Activated CD4-positive, alpha-beta T cell treated with anti-CD3 and anti-CD28 coated beads, Interleukin-2, Interleukin-4, amounts not matched to agents 100 ng/mL and 50 ng/mL, durations not matched to agents 16 hours and 8 hours (primary cell): ENCODE measurements around the gene AFF3.

Experiments
- DNase-seq: peaks from one replicate; pipeline ENCODE4 v3.0.0-alpha.2; 2020; ENCODE audit warnings: low spot score

The AFF3 gene

GRCh38 chr2:99697811-99698568 lies 444.4 kb downstream of the AFF3 start:
- DNase-seq: no peak

DNA sequence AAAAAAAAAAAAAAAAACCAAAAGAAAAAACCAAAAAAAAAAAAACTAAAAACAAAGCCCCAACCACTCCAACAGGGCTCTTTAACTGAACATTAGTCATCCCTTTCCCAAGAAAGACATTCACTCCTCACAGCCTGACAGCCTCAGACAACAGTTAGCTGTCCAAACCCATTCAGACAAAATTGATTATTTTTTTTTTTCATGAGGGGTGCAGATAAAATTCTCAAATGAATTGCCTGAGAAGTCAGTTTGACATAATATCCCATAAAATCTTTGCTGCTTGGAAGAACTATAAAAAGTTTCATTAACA lies 446.5 kb downstream of the AFF3 start:
- DNase-seq: no peak

GRCh38 chr2:99695130-99695943 lies 447.1 kb downstream of the AFF3 start:
- no peak for DNase-seq

DNA sequence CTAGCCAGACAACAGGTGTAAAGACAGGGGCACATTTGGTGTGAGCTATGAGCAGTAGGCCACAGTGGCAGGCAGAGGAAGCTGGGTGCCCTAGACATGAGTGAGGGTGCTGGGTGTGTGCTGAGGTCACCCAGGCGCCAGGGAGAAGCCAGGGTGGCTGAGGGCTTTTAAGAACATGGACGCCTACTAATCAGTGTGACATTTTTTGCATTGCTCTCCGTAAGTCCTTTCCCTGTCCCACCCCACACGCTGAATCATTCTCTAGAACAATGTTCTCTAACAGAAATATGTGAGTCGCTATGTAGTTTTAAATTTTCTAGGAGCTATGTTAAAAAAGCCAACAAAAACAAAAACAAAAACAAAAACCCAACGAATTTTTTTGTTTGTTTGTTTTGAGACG lies 448.1 kb downstream of the AFF3 start:
- no peak for DNase-seq

DNA sequence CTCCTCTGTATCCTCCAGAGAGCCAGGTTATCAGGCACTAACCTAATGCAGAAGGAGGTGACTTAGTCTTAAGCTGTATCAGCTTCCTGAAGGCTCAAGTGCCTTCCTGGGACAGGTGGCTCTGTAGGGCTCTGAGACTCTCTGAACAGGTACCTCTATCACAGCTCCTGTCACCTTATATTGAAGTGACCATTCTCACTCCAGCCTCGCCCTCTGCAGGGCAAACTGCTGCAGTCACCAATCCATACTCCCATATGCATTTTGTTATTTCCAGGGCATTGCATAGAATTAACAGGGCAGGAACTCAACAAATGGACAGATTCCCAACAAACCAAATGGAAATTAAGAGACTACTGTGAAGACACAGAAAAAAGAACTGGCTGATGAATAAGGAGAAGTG lies 449.6 kb downstream of the AFF3 start:
- no peak for DNase-seq

GRCh38 chr2:99691926-99692325 lies 450.5 kb downstream of the AFF3 start:
- DNase-seq: no peak

- no peak for DNase-seq
Measured at GRCh38 chr2:99689145-99689742, 453.1 kb downstream of the AFF3 start.

DNA sequence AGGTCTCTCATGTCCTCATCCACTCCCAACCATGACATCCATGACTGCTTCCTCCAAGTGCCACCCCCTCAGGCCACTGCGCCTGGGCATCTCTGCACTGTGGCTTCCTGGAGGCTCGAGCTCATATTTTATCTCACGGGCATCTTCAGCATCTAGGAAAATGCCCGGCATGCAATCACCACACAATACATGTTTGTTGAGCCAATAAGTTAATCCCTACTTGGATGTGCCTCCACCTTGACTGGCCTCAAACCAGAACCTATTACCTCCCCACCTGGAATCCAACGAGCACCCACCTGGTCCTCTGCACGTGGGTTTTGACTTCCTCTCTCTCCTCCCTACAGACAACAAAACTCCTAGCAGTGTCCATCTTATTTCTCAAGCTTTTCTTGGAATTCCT lies 453.7 kb downstream of the AFF3 start:
- DNase-seq: no peak

DNA sequence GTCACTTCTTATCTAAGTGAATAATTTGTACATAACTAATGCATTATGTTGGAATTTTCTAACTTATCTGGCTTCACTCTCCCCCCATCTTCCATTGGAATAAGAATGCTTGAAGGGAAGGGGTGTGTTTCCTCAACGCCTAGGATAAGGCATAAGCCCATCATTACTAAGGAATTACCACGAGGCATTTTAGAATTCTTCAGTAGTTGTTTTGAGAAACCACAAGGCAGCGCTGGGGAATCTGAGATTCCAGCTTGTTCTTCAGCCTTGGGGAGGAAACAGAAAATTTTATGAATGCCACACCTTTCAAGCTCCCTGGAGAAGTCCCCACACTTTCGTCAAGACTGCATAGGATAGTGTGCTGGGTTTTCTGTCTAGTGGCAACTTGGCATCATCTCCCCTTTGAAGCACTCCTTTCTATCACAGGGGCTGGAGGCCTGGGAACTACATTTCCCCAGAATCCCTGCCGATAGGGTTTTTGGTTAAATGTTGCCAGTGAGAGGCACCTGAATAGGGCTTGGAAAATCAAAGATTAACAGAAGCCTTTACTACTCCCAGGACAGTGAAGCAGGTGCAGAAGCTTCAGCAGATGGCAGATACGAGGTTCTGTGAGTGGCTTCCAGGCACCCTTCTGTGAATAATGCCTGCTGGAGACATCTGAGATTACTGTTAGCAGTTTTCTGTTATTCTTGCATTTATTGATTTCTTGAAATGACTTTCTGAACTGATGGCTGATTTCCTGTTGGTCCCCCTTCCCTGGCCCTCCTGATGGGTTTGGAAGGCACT lies 459.9 kb downstream of the AFF3 start:
- no peak for DNase-seq

DNA sequence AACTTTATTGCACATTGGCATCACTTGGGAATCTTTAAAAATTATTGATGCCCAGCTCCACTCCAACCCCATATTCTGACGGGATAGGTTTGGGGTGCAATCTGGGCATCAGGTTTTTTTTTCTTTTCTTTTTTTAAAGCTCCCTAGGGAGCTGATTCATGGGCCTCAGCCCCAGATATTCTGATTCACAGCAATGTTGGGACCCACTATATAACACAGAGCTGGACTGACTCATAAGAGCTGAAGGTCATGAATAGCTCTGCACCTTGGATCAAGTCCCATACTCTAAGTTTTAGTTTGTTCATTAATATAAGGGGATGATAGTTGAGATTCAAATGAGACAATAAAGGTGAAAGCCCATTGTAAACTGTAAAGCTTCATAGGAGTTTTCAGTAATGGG lies 461.4 kb downstream of the AFF3 start:
- no peak for DNase-seq

- DNase-seq: no peak
Measured at GRCh38 chr2:99679518-99679917, 462.9 kb downstream of the AFF3 start.

DNA sequence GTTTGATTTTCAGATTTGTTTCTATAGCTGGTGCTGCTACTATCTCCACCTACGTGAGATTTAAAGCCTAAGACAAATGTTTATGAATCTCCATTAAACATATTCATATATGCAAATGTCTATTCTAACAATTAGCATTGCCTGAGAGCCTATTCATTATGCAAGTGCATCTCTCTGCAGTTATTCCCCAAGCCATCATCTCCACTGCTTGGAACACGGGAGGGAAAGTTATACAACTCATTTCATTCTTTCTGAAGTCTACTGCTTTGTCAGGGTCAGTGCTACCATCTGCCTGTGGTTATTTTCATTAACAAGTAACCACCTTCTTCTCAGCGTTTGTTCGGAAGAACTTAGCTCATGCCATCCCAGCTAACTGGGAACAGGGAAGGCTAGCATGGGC lies 463.8 kb downstream of the AFF3 start:
- DNase-seq: no peak

DNA sequence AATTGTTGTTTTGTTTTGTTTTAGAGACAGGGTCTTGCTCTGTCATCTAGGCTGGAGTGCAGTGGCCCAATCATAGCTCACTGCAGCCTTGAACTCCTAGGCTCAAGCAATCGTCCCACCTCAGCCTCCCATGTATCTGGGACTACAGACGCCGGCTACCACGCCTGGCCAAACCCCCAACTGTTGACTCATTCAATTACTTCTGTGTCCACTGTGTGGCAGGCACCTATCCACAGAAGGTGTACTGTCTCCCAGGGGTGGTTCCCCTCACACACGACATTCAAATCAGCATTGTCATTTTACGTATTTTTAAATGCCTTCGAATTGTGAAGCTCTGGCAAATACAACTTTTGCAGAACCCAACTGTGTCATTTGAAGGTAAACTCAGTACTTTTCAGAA lies 464.6 kb downstream of the AFF3 start:
- no peak for DNase-seq

GRCh38 chr2:99675130-99675661 lies 467.2 kb downstream of the AFF3 start:
- no peak for DNase-seq

- no peak for DNase-seq
Measured at GRCh38 chr2:99674090-99674489, 468.3 kb downstream of the AFF3 start.

- DNase-seq: no peak
Measured at GRCh38 chr2:99672766-99673350, 469.5 kb downstream of the AFF3 start.

DNA sequence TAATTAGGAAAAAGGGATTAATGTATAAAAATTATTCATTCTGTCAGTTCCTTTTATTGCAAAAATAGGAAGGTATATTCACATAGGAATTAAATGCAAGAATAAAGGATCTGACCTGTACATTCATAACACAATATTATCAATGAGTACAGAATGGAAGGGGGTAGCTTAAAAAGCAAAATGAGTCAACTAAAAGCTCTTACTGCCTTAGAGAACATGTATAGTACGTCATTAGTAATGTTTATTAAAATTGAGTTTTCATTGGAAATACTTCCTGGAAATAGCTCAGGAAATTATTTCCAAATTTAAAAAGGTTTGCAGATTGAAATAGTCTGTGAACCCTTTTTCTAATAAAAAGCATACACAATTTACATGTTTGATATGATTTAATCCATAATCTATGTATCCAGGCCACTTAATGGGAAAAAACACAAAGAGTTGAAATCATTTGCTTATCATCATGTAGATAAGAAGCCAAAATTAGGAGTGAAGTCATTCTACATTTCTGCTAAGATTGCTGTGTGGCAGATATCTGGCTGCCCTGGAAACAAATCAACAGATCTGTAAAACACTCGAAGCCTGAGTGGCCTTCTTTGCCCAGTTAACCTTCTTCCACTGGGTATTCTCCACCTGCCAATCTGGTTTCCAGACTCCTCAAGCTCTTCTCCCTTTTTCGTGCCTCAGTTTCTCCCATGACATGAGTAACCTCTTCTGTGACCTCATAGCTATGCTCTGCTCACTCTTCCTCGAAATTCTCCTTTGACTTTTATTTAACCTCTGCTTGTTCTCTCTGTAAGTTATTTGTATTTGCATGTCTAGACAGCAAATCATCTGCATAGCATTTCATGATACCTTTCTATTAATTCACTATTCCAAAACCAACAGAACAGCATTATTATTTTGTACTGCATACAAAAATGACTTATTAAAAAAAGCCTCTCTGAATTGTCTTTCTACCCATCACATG lies 471.3 kb downstream of the AFF3 start:
- DNase-seq: no peak

GRCh38 chr2:99666256-99666655 lies 476.1 kb downstream of the AFF3 start:
- DNase-seq: no peak

DNA sequence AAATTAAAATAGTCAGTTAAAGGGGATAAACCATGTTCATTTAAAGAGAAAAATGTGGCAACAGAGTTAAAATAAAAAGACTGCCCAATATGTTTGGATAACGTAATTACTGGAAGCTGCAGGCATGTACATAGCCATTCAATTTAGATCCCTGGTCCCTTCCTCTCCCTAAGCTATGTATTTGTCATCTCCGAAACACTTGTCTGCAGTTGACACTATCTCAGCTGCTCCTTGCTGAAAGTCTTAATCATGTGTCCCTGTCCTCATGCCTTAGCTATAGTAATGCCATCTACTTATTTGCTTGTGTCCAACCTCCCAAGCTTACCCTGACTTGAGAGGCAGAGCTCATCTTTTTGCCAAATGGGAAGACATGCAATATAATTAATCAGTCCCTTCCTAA lies 478.7 kb downstream of the AFF3 start:
- DNase-seq: no peak

GRCh38 chr2:99662761-99663341 lies 479.5 kb downstream of the AFF3 start:
- no peak for DNase-seq
